NCI-H2171 treated with DMSO at 0.1 percent for 48 hours (cell line): ENCODE results near the gene PIGL.
A peak's percentile ranks its signal among the peaks of the same experiment; 100 is the strongest.
"Not testable (repeated sequence)": the region's sequence is repeated elsewhere in the genome, so short reads cannot be mapped to it uniquely, and the experiment has no call there.

Source experiments
- DNase-seq: peaks from one replicate; lab custom pipeline; 2025; lab: John Stamatoyannopoulos, UW

PIGL gene

DNA sequence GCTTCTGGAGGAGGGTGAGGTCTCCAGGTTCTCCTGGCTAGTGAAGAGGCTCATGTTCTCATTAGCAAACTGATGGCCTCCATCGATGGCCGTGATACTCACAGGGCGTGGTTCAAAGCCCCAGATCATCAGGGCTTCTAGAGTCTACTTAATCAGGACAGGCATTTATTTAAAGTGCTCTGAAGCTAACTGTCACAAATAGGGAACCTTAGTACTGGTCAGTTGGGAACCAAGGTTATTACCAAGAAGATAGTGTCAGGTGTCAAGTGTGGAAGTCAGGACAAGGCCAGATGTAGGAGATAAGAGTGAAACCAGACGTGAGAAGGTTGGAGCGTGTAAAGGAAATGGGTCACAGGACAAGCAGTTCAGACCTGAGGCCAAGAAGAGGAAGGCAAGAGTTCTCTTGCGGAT, 56.9 kb downstream of the PIGL start:
- DNase-seq: no peak

DNA sequence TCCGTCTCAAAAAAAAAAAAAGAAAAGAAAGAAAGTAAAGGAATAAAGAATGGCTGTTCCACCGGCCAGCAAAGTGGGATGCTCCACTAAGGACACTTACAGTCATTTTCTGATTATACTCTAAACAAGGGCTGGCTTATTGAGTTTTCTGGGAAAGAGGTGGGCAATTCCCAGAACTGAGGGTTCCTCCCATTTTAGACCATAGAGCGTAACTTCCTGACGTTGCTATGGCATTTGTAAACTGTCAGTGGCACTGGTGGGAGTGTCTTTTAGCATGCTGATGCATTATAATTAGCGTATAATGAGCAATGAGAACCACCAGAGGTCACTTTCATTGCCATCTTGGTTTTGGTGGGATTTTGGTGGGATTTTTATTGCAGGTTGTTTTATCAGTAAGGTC, 58.0 kb downstream of the PIGL start:
- DNase-seq: no peak

DNA sequence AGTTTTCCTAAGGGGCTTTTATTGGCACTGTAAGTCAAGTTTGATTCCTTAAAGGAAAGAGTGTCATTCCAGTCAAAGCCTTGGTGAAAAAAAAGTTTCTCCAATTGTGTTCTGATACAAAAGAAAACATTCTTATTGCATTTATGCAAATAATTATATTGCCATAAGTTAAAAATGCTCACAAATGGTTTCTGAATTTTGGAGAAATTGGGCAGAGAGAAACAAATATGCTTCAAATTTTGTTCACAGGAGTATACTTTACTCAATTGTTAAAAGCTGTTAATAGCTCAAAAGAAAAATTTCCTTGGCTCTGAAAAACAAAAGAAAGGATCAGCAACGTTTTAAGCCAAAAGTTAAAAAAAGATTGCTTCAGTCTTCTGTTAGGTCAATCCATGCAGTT, 60.2 kb downstream of the PIGL start:
- no peak for DNase-seq

DNA sequence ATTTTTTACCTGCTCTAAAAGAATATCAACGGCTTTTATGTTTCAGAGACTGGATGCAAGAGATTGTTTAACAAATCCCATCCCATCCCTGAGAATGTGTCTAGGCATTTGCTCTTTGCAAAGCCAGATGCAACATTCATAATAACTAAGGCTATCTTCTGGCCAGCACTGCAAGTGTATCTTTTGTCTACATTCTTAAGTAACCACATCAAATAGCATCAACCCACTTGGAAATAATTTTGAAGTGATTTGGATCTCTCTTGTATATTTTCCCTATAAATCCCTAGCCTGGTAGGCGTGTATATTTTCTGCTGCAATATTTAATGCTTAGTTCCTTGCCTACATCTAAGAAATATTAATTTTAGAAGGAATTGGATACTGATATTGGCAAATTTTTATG, 64.3 kb downstream of the PIGL start:
- DNase-seq: no peak

DNA sequence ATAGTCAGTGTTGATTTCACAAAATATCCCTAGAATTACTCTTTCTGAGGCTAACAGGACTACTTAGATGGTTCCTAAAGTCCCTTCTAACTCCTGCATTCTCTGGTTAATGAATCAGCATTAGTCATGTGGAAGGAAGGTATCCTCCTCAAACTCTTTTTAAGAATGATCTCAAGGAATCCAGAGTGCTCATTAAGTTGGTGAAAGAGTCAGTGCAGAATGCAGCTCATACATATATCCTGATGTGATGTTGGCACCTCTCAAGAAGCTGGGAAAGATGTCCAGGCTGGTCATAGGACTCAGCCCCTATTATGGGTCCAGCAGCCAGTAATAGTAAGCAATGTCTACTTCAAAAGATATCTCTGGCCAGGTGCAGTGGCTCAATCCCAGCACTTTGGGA, 65.5 kb downstream of the PIGL start:
- no peak for DNase-seq

DNA sequence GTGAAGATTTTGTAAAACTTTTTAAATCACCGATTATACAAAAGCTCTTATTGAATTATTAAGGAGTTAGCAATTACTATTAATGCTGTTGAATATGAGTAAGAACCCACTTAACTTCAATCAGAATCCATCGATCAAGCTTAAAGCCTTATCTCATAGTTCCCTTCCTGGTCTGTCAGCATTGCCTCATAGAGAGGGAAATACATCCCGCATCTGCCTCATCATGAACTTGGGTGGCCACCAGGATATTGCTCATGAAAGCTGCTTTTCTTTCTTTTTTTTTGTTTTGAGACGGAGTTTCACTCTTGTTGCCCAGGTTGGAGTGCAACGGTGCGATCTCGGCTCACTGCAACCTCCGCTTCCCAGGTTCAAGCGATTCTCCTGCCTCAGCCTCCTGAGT, 66.7 kb downstream of the PIGL start:
- DNase-seq: no peak

DNA sequence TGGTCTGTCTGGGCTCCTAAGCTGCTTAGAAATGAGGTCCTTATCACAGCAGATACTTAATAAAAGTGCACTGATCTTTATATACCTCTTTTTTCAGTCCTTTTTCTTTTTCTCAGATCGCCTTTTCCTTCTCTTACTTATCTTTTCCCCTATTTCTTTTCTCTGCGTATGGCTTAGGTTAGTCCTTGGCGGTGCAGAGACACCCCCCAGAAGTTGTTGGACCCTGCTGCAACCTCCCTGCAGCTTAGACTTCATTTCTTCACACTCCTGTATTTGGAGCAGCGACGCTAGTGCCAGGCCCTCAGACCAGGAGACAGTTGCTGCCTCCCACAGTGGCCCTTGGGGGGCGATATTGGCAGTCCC, 68.6 kb downstream of the PIGL start:
- DNase-seq: no peak

DNA sequence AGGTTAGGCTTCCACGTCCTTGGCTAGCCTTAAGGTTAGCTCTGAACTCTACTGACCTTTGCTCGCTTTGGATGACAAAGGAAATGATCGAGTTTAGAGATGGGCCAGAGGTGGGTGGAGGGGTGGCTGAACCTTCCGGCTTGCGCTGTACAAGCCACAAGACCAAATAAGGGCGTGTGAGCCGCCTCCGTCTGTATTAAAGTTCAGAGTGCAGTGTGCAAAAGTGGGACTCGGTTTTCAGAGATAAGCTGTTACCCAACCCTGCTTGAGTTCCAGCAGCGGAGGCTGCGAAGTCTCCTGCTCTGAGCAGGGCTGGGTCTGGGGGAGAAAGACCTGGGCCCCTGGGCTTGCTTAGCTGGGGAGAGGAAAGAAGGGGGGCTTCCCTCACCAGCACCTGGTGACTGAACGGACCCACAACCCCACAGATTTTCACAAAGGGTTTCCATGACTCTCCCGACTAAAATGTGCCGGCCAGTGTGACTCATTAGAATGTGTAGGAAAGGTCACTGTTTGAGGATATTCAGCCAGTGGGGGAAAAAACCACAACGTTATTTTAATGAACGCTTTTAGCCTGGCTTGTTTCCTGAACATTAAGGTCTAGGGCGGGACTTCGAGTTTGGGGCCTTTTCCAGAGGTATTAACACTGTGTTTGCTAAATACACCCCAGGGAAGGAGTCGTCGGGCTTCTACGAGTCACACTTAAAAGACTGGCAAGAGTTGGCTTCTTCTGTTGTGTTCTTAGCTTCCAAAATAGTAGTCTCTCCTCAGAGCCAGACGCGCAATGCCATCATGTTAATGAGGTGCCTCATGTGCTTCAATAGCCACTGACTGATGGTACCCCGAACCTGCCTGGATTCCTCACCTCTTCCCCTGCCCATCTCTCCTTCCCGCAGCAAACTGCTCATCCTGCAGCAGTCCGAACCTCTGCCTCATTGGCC, 69.3 kb downstream of the PIGL start:
- no peak for DNase-seq

DNA sequence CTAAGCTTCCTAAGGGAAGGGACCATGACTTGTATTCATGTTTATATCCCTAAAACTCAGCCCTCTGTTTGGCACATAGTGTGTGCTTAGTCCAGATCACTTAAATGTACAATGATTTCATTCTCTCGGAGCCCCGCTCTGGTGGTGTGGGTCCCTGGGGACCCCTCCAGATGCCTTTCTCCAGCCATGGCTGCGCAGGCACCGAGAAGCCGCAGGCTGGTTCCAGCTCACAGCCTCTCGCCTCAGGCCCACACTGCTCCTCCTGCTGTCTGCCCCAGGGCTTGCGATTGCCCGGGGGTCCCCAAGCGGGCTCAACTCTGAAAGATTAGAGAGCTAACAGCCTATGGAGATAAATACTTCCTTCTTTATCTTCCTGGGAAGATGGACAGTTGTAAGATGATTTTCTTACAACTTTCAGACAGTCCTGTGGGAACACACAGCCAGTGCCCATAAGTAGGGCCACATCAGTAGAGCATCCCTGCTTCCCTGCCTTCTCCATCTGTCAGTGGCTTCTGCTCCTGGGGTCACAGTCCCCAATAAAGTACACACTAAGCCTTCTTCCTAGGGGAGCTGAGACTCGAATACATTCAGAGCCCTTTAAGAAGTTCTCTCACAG, 70.0 kb downstream of the PIGL start:
- DNase-seq: no peak

DNA sequence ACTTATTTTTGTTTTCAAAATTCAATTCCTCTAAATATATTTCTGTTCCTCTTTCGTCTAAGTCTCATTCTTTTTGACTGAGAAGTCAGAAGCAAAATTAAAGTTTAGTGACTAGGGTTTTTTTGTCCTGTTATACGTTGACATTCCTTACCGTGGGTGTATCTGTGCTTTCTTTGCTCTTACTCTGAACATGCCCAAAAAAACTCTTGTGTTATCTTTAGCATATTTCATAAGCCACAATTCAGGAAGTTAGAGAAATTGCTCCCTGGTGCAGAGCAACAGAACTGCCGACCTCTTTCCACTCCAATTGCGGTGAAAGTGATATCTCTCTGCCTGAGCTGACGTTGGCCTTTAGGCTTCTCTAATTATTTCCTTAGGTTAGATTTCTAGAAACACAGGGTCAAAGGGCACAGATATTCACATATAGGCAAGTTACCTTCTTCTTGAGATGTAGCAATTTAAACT, 70.6 kb downstream of the PIGL start:
- no peak for DNase-seq

DNA sequence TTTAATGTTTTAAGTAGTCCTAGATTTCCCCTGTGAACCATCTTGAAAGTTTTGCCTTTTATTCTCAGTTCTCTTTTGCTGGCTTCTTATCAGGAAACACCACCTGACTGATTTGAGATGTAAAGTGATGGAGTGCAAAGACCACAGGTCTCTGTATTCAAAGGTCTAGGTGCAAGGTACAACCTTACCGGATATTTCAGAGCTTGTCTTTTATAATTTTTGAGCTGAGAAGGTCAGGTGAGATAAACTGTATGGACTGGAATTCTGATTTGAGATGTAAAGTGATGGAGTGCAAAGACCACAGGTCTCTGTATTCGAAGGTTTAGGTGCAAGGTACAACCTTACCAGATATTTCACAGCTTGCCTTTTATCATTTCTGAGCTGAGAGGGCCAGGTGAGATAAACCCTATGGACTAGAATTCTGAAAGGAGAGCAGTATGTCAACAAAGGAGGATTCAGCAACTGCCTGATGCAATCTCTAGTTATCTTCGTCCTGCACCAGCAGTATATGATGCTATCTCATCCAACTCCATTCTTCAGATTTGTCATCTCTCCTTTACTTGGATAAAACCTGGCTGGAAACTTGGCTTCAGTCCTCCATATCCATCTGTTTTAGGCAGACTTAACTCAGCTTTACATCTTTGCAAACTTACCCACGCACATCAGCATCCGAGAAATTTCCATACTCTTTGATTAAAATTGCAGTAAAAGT, 72.0 kb downstream of the PIGL start:
- DNase-seq: no peak

DNA sequence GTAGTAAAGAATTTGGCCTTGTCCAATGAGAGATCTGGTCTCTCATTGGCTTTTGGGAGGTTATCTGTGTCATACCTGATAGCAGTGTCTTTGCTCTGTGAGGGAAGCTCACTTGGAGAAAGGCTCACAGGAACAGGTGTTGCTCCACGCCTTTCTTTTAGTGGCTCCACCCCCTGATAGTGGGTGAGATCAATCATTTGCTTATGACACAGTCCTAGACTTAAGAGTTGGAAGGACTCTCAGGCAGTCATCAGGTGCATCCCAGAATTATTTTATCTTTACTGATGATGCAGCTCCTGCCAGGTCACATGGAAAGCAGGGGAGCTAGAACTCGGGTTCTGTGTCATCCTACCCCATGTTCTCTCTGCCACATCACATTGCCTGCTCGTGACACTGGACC, 76.9 kb downstream of the PIGL start:
- DNase-seq: no peak

DNA sequence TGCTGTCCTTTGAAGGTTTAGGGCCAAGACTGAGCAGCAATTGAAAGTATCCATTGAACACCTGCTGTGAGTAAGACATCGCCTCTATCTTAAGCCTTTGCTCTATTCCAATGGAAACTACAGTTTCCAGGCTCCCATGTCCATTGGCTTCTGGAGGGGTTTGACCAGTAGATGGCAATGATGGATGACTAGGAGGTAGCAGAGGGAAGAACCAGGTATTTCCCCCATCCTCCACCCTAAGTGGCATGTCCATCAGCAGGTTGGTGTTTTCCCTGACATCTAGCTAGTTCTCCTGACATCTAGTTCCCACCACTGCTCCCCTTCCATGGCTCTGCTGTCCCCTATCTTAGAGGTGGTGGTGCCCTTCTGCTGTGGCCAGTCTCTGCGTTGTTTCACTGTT, 77.5 kb downstream of the PIGL start:
- DNase-seq: no peak

DNA sequence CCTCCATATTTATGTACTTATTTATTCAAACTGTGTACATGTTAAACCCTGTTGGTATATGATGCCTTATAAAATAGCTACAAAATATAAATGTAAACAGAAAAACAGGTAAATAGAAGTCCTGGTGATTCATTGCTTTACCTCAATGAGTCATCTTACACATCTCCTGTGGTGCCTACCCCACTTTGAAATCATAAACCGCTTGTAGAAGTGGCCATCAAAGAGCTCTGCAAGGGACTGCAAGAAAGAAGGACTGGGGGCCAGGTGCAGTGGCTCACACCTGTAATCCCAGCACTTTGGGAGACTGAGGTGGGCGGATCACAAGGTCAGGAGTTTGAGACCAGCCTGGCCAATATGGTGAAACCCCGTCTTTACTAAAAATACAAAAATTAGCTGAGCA, 79.1 kb downstream of the PIGL start:
- DNase-seq: not testable (repeated sequence)

DNA sequence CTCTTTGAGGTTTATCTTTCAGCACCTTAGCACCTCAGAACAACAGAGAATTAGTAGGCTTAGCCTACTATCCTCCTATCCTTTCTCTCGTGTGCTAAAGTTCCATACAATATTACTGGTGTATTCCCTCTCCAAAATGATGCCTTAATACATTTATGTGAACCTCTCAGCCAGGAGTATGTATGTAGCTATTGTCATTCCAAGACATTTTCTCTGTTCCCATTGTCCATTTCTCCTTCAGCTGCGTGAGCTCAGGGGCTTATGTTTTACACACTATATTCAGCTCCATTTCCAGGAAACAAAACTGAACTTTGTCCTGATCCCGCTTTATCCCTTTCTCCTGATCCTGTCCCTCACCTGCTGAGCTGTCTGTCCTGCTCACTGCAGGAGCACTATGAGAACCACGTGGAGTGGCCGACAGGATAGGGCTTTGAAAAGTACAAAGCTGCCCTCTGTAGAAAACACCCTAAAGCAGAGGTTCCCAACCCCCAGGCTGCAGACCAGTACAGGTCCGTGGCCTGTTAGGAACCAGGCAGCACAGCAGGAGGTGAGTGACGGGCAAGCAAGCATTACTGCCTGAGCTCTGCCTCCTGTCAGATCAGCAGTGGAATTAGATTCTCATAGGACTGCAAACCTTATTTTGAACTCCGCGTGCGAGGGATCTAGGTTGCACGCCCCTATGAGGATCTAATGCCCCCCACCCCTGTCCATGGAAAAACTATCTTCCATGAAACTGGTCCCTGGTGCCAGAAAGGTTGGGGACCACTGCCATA, 80.5 kb downstream of the PIGL start:
- DNase-seq: no peak

DNA sequence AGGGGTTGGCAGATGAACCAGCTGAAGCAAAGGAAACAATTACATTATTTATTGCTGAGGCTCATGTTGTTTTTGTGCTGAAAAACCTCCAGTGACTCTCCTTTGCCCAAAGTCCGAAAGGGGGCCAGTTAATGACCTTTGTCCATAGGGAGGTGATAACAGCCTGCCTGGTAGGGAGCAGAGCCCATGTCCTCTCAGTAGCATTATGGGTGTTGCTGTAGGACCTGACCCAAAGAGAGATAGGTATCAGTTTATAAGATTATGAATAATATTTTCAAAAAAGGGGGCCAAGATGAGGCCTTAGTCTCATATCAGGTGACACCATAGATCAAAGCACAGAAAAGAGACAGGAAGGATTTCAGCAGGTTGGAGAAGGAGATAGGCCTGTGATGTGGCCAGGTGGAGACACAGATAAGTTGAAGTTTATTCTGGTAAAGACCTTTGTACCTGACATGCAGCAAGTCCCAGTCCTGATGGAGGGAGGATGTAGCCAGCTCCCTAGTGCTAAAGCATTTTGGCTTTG, 81.2 kb downstream of the PIGL start:
- DNase-seq: no peak

DNA sequence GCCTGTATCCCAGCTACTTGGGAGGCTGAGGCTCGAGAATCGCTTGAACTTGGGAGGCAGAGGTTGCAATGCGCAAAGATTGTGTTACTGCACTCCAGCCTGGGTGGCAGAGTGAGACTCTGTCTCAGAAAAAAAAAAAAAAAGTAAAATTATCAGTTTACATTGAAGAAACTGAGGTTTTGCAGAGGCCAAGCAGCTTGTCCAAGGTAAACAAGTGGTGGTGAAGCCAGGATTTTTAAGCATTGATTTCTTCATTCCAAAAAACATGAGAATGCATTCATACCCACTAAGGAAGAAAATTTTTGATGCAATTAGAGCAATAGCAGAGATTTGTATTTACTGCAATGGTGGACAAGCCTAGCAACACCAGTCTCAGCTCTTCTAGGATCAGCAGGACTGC, 83.5 kb downstream of the PIGL start:
- DNase-seq: no peak

DNA sequence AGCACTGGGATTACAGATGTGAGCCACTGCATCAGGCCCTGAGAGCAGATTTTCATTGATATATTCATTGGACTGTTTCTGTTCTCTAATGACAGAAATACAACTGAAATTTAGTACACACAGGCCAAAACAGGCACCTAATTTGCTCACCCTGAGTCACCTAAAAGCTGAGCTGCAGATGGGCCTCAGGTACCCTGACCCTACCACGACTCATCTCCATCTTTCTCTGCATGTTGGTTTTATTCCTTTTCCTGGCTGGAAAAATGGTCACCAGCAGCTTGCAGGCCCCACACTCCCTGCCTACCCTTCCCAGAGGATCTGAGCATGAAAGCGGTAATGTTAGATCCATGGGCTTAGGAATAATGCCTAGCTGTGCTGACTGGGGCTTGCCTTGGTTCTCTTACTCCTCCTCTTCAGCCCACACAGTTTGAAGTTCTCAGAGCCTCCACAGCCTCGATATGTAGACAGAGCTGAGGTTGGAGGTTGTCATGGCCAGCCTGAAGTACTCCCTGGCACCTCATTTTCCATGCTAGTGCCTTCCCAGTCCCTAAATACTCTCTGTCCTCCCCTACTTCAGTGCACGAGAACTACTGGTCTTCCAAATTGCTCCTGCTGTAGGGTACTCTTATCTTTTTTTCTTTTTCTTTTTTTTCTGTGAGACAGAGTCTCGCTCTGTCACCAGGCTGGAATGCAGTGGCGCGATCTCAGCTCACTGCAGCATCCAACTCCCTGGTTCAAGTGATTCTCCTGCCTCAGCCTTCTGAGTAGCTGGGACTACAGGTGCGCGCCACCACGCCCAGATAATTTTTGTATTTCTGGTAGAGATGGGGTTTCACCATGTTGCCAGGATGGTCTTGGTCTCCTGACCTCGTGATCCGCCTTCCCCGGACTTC, 85.2 kb downstream of the PIGL start:
- DNase-seq: no peak

DNA sequence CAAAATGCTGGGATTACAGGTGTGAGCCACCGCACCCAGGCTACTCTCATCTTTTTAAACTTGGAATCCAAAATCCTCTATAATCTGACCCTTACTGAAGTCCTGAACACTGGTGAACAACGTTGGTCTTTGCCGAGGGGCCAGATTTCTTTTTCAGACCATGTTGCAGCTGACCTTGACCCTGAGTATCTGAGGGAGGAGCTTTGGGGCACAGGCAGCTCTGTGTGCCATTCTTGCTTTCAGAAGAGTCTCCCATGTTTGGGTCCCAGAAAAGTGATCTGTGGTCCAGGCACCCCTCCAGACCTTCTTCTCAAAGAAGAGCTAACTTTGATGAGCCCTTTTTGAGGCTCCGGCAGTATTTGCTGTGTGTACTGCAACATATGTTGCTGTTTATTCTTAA, 85.8 kb downstream of the PIGL start:
- DNase-seq: no peak

DNA sequence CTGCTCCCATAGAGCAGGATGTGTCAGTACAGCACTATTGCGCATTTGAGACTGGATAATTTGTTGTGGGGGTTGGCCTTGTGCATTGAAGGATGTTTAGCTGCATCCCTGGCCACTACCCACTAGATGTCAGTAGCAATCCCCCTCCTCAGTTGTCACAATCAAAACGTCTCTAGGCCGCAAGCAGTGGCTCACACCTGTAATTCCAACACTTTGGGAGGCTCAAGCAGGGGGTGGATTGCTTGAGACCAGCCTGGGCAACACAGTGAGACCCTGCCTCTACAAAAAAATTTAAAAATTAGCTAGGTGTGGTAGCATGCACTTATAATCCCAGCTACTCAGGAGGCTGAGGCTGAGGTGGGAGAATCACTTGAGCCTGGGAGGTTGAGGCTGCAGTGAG, 87.8 kb downstream of the PIGL start:
- peak; percentile 33 for DNase-seq

DNA sequence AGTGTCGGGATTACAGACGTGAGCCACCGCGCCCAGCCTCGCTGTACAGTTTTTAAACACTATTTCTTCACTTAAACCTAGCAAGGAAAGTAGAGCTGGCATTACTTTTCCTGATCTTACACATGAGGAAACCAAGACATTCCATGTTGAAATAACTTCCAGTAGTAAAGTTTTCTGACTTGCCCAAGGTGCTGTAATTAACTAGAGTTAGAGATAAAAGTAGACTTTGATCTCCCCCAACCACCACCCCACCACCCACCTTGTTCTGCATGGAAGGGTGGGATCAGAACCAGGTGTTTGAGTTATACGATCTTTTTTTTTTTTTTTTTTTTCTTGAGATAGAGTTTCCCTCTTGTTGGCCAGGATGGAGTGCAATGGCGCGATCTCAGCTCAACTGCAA, 89.2 kb downstream of the PIGL start:
- no peak for DNase-seq
